HG03196 (cell line): Measurements from ENCODE around the gene SNRPF.

Experiments used
- ATAC-seq: cut with Tn5 transposase; IDR thresholded peaks from one replicate; pipeline ENCODE4 v1.9.1; 2021; ENCODE audit not compliant: unreplicated experiment

Gene SNRPF

DNA sequence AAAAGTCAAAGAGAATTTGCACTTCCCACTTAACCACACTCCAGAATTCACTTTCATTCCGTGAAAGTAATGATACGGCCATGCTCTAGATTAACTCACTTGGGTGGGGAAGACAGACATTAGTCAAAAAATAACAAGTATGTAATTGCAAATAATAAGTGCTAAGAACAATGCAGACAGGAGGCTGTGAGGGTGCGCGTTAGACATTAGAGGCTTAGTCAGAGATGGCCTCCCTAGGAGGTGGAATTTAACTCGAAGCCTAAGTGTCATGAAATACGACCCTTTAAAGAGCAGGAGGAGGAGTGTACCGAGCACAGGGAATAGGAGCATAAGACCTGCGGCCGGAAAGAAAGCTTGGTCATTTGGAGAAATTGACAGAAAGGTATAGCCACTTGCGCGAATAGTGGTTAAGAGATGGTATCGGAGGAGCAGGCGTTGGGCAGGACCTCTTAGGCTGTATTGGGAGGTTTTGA lies 628 bp downstream of the SNRPF start:
- no peak for ATAC-seq

- no peak for ATAC-seq
Measured at GRCh38 chr12:95859947-95860850, 1.4 kb downstream of the SNRPF start.

- no peak for ATAC-seq
Measured at GRCh38 chr12:95862038-95862437, 3.3 kb downstream of the SNRPF start.

DNA sequence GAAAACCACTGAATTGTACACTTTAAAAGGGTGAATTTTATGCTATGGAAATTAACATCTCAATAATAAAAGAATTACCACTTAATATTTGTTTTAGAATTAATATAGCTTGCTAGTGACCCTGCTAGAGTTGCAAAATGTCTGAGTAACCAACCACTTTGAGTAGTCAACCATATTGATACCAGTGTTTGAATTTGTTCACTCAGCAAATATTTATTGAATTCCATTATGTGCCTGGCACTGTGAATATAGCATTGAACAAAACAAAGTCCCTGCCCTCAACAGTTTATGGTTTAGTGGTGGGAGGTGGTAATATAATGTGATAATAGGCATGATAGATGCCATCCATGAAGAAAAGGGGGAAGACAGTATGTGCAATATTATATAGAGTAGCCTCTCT lies 4.6 kb downstream of the SNRPF start:
- ATAC-seq: no peak

DNA sequence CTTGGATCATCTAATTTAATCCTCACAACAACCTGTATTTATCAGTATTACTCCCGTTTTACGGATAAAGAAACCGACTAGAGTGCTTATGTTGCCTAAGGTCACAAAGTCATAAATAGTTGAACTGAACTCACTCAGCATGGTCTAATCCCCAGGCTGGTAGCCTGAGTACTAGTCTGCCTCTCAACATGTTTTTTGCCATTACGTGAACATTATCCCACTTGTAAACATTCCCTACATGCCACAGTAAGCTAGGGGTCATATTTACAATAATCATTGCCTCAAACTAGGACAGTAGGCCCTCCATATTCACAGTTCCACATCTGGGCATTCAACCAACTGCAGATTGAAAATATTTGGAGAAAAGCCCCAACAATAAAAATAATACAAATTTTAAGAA lies 12.1 kb downstream of the SNRPF start:
- ATAC-seq: no peak

GRCh38 chr12:95874452-95874851 lies 15.7 kb downstream of the SNRPF start:
- no peak for ATAC-seq

DNA sequence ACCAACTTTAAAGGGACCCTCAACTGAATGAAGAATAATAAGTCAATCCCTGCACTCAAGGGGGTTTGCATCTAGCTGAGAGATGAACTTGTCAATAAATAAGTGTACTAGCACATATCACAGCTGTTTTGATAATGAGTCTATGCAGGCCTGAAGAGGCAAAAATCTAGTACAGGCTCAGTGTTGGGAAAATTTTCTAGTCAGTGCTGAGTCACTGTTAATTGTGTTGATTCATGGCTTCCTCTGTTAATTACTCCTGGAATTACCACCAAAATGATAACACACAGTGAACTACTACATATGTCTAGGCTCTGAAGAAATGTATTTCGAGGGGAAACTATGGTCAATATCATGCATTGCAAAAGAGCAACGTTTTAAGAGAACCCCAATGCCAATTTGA lies 18.9 kb downstream of the SNRPF start:
- ATAC-seq: no peak

GRCh38 chr12:95880895-95881294 lies 22.1 kb downstream of the SNRPF start:
- ATAC-seq: no peak

DNA sequence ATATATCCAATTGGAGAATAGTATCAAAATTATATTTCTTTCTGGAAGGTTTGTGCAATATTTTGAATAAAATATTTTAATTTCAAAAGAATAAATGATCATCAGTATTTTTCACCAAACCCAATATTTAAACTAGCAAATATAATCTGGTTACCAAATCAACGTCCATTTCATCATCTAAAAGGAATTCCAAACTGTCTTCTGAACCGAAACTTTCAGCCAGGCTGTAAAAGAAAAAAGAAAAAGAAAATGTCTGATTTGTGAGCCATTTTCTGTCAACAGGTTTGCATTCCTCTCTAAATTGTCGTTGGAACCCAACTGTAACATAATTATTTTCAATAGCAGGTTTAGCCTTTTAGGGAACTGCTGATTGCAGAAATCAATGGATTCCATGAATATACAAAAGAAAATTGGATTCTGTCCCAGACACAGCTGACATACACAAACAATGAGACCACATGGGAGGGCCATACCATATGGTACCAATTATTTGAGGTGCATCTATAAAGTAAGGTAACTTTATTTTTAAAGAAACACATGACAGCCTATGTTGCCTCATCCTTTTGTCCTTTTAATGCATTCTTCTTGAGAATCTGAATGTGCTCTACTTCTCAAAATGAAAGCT lies 22.7 kb downstream of the SNRPF start:
- no peak for ATAC-seq

DNA sequence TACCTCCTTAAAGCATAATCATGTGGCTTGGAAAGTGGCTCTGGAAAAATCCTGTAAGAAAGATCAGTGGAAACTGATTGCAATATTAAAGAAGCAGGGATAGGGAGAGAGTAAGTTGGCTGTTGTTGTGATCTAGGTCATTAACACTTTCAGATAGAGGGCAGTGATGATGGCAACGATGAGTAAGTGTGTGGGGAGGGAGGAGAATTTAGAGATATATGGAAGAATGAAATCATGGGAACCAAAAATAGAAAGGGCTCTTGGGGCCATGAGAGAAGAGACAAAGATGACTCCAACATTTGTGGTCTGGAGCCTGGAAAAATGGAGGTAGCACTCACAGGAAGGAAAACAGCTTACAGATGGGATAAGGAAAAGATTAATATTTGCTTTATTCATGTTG lies 23.3 kb downstream of the SNRPF start:
- ATAC-seq: no peak

DNA sequence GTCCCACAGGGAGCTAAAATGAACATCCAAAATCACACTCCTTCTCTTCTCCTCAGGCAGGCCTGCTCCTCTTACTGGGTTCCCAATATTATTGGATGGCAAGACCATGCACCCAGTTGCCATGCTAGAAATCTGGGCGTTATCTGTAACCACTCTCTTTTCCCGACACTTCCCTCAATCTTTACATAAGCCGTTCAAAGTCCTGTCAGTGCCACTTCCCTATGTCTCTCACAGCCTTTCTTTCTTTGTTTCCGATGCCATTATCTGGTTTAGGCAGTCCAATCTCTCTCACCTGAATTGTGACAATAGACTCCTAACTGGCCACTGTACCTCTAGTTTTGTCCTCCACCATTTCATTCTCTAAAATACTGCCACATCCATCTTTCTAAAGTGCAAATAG lies 24.1 kb downstream of the SNRPF start:
- no peak for ATAC-seq

DNA sequence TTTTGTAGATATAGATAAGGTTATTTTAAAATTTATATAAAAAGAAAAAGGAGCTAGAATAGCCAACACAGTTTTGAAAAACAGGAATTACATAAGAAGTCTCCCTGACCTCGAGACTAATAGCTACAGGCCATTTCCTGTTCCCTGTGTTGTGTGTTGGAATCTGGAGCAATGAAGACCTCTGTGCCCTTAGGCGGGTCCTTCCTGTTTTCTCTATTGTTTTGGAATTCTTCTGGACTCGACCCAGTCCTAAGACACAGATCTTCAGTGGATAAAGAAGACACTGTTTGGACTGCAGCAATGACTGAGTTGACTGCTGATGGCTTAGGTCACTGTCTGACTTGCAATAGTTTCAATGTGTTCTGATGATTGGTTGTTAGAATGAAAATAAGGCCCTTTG lies 26.2 kb downstream of the SNRPF start:
- ATAC-seq: no peak

DNA sequence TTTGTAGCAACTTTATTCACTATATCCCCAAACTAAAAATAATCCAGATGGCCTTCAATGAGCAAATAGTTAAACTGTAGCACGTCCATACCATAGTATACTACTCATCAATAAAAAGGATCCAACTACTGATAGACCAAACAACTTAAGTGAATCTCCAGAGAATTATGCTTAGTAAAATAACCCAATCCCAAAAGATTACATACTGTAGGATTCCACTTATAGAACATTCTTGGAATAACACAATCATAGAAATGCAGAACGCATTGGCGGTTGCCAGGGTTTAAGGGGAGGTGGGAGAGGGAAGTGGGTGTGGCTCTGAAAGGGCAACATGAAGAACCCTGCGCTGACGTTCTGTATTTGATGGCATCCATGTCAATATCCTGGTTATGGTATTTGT lies 28.6 kb downstream of the SNRPF start:
- ATAC-seq: no peak

GRCh38 chr12:95890958-95891357 lies 32.2 kb downstream of the SNRPF start:
- no peak for ATAC-seq

DNA sequence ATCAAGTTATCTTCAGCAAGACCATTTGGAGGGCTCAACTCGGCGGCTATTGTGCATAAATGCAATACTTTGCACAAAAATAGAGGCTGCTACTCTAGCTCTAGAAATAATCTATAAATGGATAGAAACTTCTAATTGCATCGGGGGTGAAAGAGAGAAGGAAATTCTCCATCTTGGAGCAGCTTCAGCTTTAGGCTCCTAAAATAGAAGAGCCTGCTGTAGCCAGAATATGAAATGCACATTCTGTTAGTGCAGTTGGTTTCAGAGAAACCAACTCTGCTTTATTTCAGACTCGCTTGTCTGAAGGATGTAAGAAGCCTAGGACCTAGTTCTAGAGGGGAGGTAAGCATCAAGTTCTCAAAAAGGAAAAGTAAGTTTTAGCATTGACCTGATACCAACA lies 38.1 kb downstream of the SNRPF start:
- ATAC-seq: no peak

GRCh38 chr12:95898081-95898480 lies 39.3 kb downstream of the SNRPF start:
- no peak for ATAC-seq

DNA sequence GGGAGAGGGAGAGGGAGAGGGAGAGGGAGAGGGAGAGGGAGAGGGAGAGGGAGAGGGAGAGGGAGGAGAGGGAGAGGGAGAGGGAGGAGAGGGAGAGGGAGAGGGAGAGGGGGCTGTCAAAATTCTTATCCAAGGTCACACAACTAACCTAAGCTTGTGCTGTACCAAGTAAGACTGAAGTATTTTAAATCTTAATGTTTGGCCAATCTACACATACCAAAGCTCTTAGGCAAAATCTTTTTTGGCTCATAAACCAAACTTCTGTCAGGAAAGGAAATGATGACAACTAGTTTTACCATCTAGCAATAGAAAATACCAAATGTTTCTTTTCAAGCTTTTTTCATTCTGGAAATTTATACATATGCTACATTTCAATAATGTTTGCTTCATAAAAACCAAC lies 49.8 kb downstream of the SNRPF start:
- no peak for ATAC-seq

DNA sequence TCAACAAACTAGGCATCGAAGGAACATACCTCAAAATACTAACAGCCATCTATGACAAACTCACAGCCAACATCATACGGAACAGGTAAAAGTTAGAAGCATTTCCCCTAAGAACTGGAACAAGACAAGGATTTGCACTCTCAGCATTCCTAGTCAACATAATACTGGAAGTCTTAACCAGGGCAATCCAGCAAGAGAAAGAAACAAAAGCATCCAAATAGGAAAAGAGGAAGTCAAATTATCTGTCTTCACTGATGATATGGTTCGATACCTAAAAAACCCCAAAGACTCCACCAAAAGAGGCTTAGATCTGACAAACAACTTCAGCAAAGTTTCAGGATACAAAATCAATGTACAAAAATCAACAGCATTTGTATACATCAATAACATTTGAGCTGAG lies 51.1 kb downstream of the SNRPF start:
- ATAC-seq: no peak
